ENCODE data around the gene SEBOX.

Gene SEBOX

GRCh38 chr17:28344435-28344901 lies 20.5 kb downstream of the SEBOX start:
- no peaks in the 10 kb centered on the region for H3K9me3 ChIP-seq (ENCODE audit: control insufficient read depth, low read length)
- no peak overlapping the region for H2AK5ac ChIP-seq (ENCODE audit: low read length, severe bottlenecking)
- no peak for DNase-seq
- H3K18ac ChIP-seq (ENCODE audit: low read depth in 1 of 2, low read length in 2 of 2) = no peak overlapping the region
- H2AFZ ChIP-seq (ENCODE audit: low read depth, low read length) = no peak overlapping the region
- no peak overlapping the region for H3K4me3 ChIP-seq (ENCODE audit: insufficient read depth in 1 of 2, low read depth in 1 of 2, low read length in 2 of 2)
- H3K4ac ChIP-seq (ENCODE audit: low read depth in 1 of 2, low read length in 2 of 2) = no peak overlapping the region
- H3K4me1 ChIP-seq (ENCODE audit: control insufficient read depth, insufficient read depth, low read depth, low read length) = peaks cover 16% of the 10 kb centered on the region
- no peak overlapping the region for H3K23ac ChIP-seq (ENCODE audit: low read length in 2 of 2)
- no peak overlapping the region for H4K8ac ChIP-seq (ENCODE audit: low read length)
- H2BK12ac ChIP-seq (ENCODE audit: low read length in 2 of 2) = no peak overlapping the region
- H2BK5ac ChIP-seq (ENCODE audit: low read depth, low read length, poor library complexity, severe bottlenecking) = no peak overlapping the region
- H4K91ac ChIP-seq (ENCODE audit: low read length) = no peak overlapping the region
- H3K27me3 ChIP-seq (ENCODE audit: control insufficient read depth in 1 of 2, insufficient read depth in 1 of 2, low read length in 2 of 2) = no peaks in the 10 kb centered on the region
- 96% methylated on average over 19 of the region's 19 CpGs for WGBS
- peaks cover 33% of the 10 kb centered on the region for H3K79me1 ChIP-seq (replicated peaks; ENCODE audit: low read length, poor library complexity, severe bottlenecking)
- H2BK120ac ChIP-seq (ENCODE audit: low read depth, low read length) = no peak overlapping the region
- H3K4me2 ChIP-seq (ENCODE audit: low read length, poor library complexity, severe bottlenecking) = no peak overlapping the region
- no peak overlapping the region for H3K9ac ChIP-seq (ENCODE audit: low read length)
- peaks cover 80 to 98% of the 10 kb centered on the region in 2 experiments for H3K36me3 ChIP-seq (ENCODE audit: control insufficient read depth in 1 of 2, insufficient read depth in 2 of 2, low read depth in 1 of 2, low read length in 2 of 2)
- H3K14ac ChIP-seq (ENCODE audit: low read length in 2 of 2) = no peak overlapping the region
- no peak overlapping the region for H2BK15ac ChIP-seq (ENCODE audit: low read depth, poor library complexity, severe bottlenecking)
- no peak overlapping the region for H3K27ac ChIP-seq (ENCODE audit: low read length, poor library complexity, severe bottlenecking)

- H2AFZ ChIP-seq (ENCODE audit: low read depth, low read length) = no peak overlapping the region
- no peak overlapping the region for H2AK5ac ChIP-seq (ENCODE audit: low read length, severe bottlenecking)
- H2BK12ac ChIP-seq (ENCODE audit: low read length in 2 of 2) = no peak overlapping the region
- H4K8ac ChIP-seq (ENCODE audit: low read length) = no peak overlapping the region
- peaks cover 81 to 97% of the 10 kb centered on the region in 2 experiments for H3K36me3 ChIP-seq (ENCODE audit: control insufficient read depth in 1 of 2, insufficient read depth in 2 of 2, low read depth in 1 of 2, low read length in 2 of 2)
- no peak overlapping the region for H3K9ac ChIP-seq (ENCODE audit: low read length)
- no peak overlapping the region for H3K4ac ChIP-seq (ENCODE audit: low read depth in 1 of 2, low read length in 2 of 2)
- DNase-seq = no peak
- H3K27me3 ChIP-seq (ENCODE audit: control insufficient read depth in 1 of 2, insufficient read depth in 1 of 2, low read length in 2 of 2) = no peaks in the 10 kb centered on the region
- H3K18ac ChIP-seq (ENCODE audit: low read depth in 1 of 2, low read length in 2 of 2) = no peak overlapping the region
- H3K4me1 ChIP-seq (ENCODE audit: control insufficient read depth, insufficient read depth, low read depth, low read length) = peaks cover 18% of the 10 kb centered on the region
- H3K23ac ChIP-seq (ENCODE audit: low read length in 2 of 2) = no peak overlapping the region
- peaks cover 35% of the 10 kb centered on the region for H3K79me1 ChIP-seq (replicated peaks; ENCODE audit: low read length, poor library complexity, severe bottlenecking)
- H2BK120ac ChIP-seq (ENCODE audit: low read depth, low read length) = no peak overlapping the region
- no peaks in the 10 kb centered on the region for H3K9me3 ChIP-seq (ENCODE audit: control insufficient read depth, low read length)
- H4K91ac ChIP-seq (ENCODE audit: low read length) = no peak overlapping the region
- H3K4me2 ChIP-seq (ENCODE audit: low read length, poor library complexity, severe bottlenecking) = no peak overlapping the region
- no peak overlapping the region for H2BK15ac ChIP-seq (ENCODE audit: low read depth, poor library complexity, severe bottlenecking)
- 94% methylated on average over 9 of the region's 9 CpGs for WGBS
- H3K14ac ChIP-seq (ENCODE audit: low read length in 2 of 2) = no peak overlapping the region
- no peak overlapping the region for H3K27ac ChIP-seq (ENCODE audit: low read length, poor library complexity, severe bottlenecking)
- H3K4me3 ChIP-seq (ENCODE audit: insufficient read depth in 1 of 2, low read depth in 1 of 2, low read length in 2 of 2) = no peak overlapping the region
- no peak overlapping the region for H2BK5ac ChIP-seq (ENCODE audit: low read depth, low read length, poor library complexity, severe bottlenecking)
These were observed 21.0 kb downstream of the SEBOX start for GRCh38 chr17:28344011-28344410.

DNA sequence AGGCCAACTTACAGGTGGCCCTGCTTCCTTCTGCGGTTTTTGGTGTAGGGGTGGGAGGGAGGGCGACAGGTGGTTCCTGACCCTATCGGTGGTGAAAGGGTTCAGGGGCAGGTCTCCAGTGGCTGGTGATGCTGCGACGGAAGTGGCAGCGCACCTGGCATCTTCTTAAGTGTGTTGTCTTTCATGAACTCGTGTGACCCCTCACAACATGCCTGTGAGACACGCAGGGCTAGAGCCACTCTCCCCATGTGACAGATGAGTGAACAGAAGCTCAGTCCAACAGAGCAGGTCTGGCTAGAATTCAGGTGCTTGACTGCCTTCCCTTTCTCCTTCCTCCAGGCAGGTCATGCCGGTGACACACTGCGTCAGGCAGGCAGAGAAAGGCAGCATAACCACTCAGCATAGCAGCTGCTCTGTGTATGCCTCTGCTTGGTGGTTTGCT lies 21.5 kb downstream of the SEBOX start:
- H3K4me3 ChIP-seq (ENCODE audit: insufficient read depth in 1 of 2, low read depth in 1 of 2, low read length in 2 of 2) = no peak overlapping the region
- H3K36me3 ChIP-seq (ENCODE audit: control insufficient read depth in 1 of 2, insufficient read depth in 2 of 2, low read depth in 1 of 2, low read length in 2 of 2) = peaks cover 82 to 92% of the 10 kb centered on the region in 2 experiments
- no peak overlapping the region for H3K14ac ChIP-seq (ENCODE audit: low read length in 2 of 2)
- no peak overlapping the region for H3K23ac ChIP-seq (ENCODE audit: low read length in 2 of 2)
- no peak overlapping the region for H2BK120ac ChIP-seq (ENCODE audit: low read depth, low read length)
- no peak overlapping the region for H3K27ac ChIP-seq (ENCODE audit: low read length, poor library complexity, severe bottlenecking)
- peaks cover 38% of the 10 kb centered on the region for H3K79me1 ChIP-seq (replicated peaks; ENCODE audit: low read length, poor library complexity, severe bottlenecking)
- no peak overlapping the region for H2AFZ ChIP-seq (ENCODE audit: low read depth, low read length)
- 97% methylated on average over 10 of the region's 10 CpGs for WGBS
- no peaks in the 10 kb centered on the region for H3K9me3 ChIP-seq (ENCODE audit: control insufficient read depth, low read length)
- no peak overlapping the region for H3K9ac ChIP-seq (ENCODE audit: low read length)
- H2AK5ac ChIP-seq (ENCODE audit: low read length, severe bottlenecking) = no peak overlapping the region
- no peak overlapping the region for H4K8ac ChIP-seq (ENCODE audit: low read length)
- no peak overlapping the region for H3K18ac ChIP-seq (ENCODE audit: low read depth in 1 of 2, low read length in 2 of 2)
- H4K91ac ChIP-seq (ENCODE audit: low read length) = no peak overlapping the region
- no peak overlapping the region for H2BK15ac ChIP-seq (ENCODE audit: low read depth, poor library complexity, severe bottlenecking)
- no peak overlapping the region for H3K4ac ChIP-seq (ENCODE audit: low read depth in 1 of 2, low read length in 2 of 2)
- H2BK5ac ChIP-seq (ENCODE audit: low read depth, low read length, poor library complexity, severe bottlenecking) = no peak overlapping the region
- H3K27me3 ChIP-seq (ENCODE audit: control insufficient read depth in 1 of 2, insufficient read depth in 1 of 2, low read length in 2 of 2) = no peaks in the 10 kb centered on the region
- no peak overlapping the region for H3K4me2 ChIP-seq (ENCODE audit: low read length, poor library complexity, severe bottlenecking)
- no peak overlapping the region for H2BK12ac ChIP-seq (ENCODE audit: low read length in 2 of 2)
- H3K4me1 ChIP-seq (ENCODE audit: control insufficient read depth, insufficient read depth, low read depth, low read length) = peaks cover 21% of the 10 kb centered on the region
- DNase-seq = no peak

DNA sequence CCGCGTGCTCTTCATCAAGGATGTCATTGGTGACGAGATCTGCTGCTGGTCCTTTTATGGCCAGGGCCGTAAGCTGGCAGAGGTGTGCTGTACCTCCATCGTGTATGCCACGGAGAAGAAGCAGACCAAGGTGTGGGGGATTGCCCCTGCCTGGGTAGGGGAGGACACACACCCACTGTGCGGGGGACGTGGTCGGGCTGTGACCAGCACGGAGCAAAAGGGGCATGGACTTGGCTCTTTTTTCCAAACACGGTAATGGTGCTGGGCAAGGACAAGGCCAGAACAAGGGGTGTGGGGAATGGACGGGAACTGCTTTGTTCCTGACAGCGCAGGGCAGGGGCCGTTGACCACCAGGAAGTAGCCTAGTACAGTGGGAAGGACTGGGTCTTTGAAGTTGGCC lies 22.7 kb downstream of the SEBOX start:
- Histone ChIP-seq H3K79me1 (replicated peaks; ENCODE audit: low read length, poor library complexity, severe bottlenecking) (peaks cover 40% of the 10 kb centered on the region), H2BK12ac (ENCODE audit: low read length in 2 of 2) (no peak overlapping the region), H3K27ac (ENCODE audit: low read length, poor library complexity, severe bottlenecking) (no peak overlapping the region), H2BK5ac (ENCODE audit: low read depth, low read length, poor library complexity, severe bottlenecking) (no peak overlapping the region), H2BK15ac (ENCODE audit: low read depth, poor library complexity, severe bottlenecking) (no peak overlapping the region), H3K18ac (ENCODE audit: low read depth in 1 of 2, low read length in 2 of 2) (no peak overlapping the region), H4K91ac (ENCODE audit: low read length) (no peak overlapping the region), H3K9me3 (ENCODE audit: control insufficient read depth, low read length) (no peaks in the 10 kb centered on the region), H3K4me2 (ENCODE audit: low read length, poor library complexity, severe bottlenecking) (no peak overlapping the region), H2AK5ac (ENCODE audit: low read length, severe bottlenecking) (no peak overlapping the region), H3K9ac (ENCODE audit: low read length) (no peak overlapping the region), H3K4ac (ENCODE audit: low read depth in 1 of 2, low read length in 2 of 2) (no peak overlapping the region), H3K4me1 (ENCODE audit: control insufficient read depth, insufficient read depth, low read depth, low read length) (peaks cover 16% of the 10 kb centered on the region), H3K27me3 (ENCODE audit: control insufficient read depth in 1 of 2, insufficient read depth in 1 of 2, low read length in 2 of 2) (no peaks in the 10 kb centered on the region), H3K4me3 (ENCODE audit: insufficient read depth in 1 of 2, low read depth in 1 of 2, low read length in 2 of 2) (no peak overlapping the region), H3K14ac (ENCODE audit: low read length in 2 of 2) (no peak overlapping the region), H3K36me3 (ENCODE audit: control insufficient read depth in 1 of 2, insufficient read depth in 2 of 2, low read depth in 1 of 2, low read length in 2 of 2) (peaks cover 72 to 82% of the 10 kb centered on the region in 2 experiments), H3K23ac (ENCODE audit: low read length in 2 of 2) (no peak overlapping the region), H4K8ac (ENCODE audit: low read length) (peak overlapping the region; percentile 7), H2BK120ac (ENCODE audit: low read depth, low read length) (no peak overlapping the region), H2AFZ (ENCODE audit: low read depth, low read length) (no peak overlapping the region)
- no peak for DNase-seq
- 97% methylated on average over 14 of the region's 14 CpGs for WGBS
